VCaP (cell line): Measurements from ENCODE around the gene WDR18.

Source experiments
- H3K27ac ChIP-seq: fragments of 450-650 bp; 2 replicates; pipeline ENCODE4 v1.5.1; 2017
- CTCF ChIP-seq: fragments of 450-650 bp; conservative IDR thresholded peaks from 2 replicates; pipeline ENCODE4 v1.5.1; 2017; ENCODE audit warnings: mild to moderate bottlenecking, moderate library complexity

WDR18 gene

GRCh38 chr19:958967-959855 is 24.9 kb upstream of the WDR18 start:
- H3K27ac ChIP-seq: no peak overlapping the region
- TF ChIP-seq CTCF: no peak

- TF ChIP-seq CTCF: no peak
These were observed 24.1 kb upstream of the WDR18 start for GRCh38 chr19:960020-960419.

GRCh38 chr19:960601-960938 is 23.6 kb upstream of the WDR18 start:
- TF ChIP-seq CTCF: no peak
- H3K27ac ChIP-seq: no peak overlapping the region

More at GRCh38 chr19:960020-960419, 24.1 kb upstream of the WDR18 start:
- H3K27ac ChIP-seq: no peak overlapping the region

GRCh38 chr19:961866-962620 is 22.1 kb upstream of the WDR18 start:
- TF ChIP-seq CTCF: no peak
- H3K27ac ChIP-seq: no peak overlapping the region

- no peak for TF ChIP-seq CTCF
- H3K27ac ChIP-seq: no peak overlapping the region
These were observed 21.3 kb upstream of the WDR18 start for GRCh38 chr19:962683-963400.

GRCh38 chr19:963486-963951 is 20.6 kb upstream of the WDR18 start:
- no peak overlapping the region for H3K27ac ChIP-seq
- no peak for TF ChIP-seq CTCF

- TF ChIP-seq CTCF: no peak
- no peak overlapping the region for H3K27ac ChIP-seq
These were observed 20.0 kb upstream of the WDR18 start for GRCh38 chr19:964116-964520.
